HAP-1 (cell line): ENCODE results near the gene C1QTNF3.

Experiments used
- DNase-seq, 2 experiments: peaks; one replicate each; pipeline ENCODE4 v3.0.0-alpha.2; 2016 to 2020; ENCODE audit warnings: low spot score in 2 of 2
- H3K27me3 ChIP-seq: fragments of 250-450 bp; sonication (Bioruptor Pico); 2 replicates; pipeline ENCODE4 v1.5.1; 2020; ENCODE audit warnings: low read depth, mild to moderate bottlenecking, moderate library complexity
- H3K36me3 ChIP-seq: fragments of 250-450 bp; sonication (Bioruptor Pico); replicated peaks from 2 replicates; pipeline ENCODE4 v1.5.1; 2020; ENCODE audit warnings: mild to moderate bottlenecking
- H3K4me1 ChIP-seq: fragments of 250-450 bp; sonication (Bioruptor Pico); 2 replicates; pipeline ENCODE4 v1.5.1; 2020; ENCODE audit warnings: mild to moderate bottlenecking
- H3K4me3 ChIP-seq: fragments of 250-450 bp; sonication (Bioruptor Pico); 2 replicates; pipeline ENCODE4 v1.5.1; 2020; ENCODE audit warnings: mild to moderate bottlenecking, moderate library complexity
- H3K9me3 ChIP-seq: fragments of 250-450 bp; sonication (Bioruptor Pico); 2 replicates; pipeline ENCODE4 v1.5.1; 2020; ENCODE audit warnings: mild to moderate bottlenecking, moderate library complexity
- in situ Hi-C: fragments of 300-500 bp; cut with MboI; formaldehyde crosslinking; loops from 3 replicates; pipeline ENCODE4 v1.14.3; 2020; ENCODE audit warnings: low sequenced_read_pairs, inconsistent platforms, mixed read lengths

Gene C1QTNF3

DNA sequence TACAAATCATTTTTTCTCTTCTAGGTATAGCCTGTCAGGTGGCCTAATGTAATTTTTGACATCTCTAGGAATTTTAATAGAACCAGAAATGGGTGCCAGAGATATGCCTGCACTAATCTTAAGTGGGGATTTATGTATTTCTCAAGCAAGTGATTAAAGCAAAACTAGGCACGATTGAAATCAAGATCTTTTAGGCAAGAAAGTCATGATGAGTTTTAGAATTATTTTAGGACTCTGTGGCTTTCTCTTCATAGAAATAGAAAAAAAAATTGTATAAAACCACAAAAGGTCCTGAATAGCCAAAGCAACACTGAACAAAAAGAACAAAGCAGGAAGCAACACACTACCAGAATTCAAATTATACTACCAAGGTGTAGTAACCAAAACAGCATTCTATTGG, 34.2 kb downstream of the C1QTNF3 start:
- Histone ChIP-seq H3K9me3 (no peaks in the 10 kb centered on the region), H3K27me3 (no peaks in the 10 kb centered on the region), H3K4me3 (peak overlapping the region; percentile 75), H3K4me1 (peaks cover 12% of the 10 kb centered on the region), H3K36me3 (no peaks in the 10 kb centered on the region)
- in situ Hi-C loops, result no loop called here
- DNase-seq, result no peak

DNA sequence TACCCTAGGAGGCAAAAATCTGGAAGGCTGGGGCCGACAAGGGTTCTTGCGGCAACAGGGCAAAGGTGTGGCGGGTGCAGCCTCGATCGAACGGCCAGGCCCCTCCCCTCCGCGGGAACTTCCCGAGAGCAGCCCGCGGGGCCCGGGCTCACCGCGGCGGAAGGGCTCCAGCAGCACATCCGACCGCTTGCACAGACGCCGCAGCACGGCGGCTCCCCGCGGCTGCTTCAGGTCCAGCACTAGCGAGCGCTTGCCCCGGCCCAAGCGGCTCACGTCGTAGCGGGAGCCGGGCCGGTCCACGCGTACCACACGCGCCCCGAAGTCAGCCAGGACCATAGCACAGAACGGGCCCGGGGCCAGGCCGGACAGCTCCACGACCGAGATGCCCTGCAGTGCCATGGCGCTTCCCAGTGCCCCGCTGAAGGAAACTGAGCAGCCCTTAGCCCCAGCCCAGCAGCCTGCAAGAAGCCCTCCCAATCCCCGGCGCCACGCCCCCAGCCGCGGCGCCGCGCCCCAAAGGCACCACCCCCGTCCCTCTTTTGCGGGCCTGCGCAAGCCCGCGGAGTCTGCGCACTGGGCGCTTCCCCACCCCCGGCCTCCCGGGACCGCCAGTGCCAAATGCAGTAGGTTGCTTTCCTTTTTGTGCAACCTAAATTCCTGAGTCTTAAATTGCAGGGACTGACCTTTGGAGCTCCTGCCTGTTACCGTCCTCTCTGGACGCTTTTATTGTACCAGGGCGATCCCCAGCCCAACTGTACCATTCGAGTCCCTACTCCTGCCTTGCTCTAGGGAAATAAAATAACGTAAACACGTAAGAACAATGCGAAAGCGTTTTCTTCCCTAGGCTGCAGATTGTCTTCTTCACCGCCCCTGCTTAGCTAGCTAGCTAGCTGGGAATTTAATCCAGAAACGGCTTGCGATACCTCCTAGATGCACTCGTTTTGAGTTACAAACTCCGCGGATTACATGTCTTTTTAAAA, 35.1 kb downstream of the C1QTNF3 start, which contains the start of gene AMACR:
TSS of gene AMACR (minus strand) at position 430 of the 980 bp plus-strand sequence. CDS start at position 399, 31 bp downstream.
- Histone ChIP-seq H3K27me3 (no peaks in the 10 kb centered on the region), H3K9me3 (no peaks in the 10 kb centered on the region), H3K4me1 (peaks cover 12% of the 10 kb centered on the region), H3K4me3 (peak within 1 kb of the TSS; percentile 75), H3K36me3 (no peaks in the 10 kb centered on the region)
- in situ Hi-C loops, result no loop called here
- peak; percentile 93 to 97 for DNase-seq

DNA sequence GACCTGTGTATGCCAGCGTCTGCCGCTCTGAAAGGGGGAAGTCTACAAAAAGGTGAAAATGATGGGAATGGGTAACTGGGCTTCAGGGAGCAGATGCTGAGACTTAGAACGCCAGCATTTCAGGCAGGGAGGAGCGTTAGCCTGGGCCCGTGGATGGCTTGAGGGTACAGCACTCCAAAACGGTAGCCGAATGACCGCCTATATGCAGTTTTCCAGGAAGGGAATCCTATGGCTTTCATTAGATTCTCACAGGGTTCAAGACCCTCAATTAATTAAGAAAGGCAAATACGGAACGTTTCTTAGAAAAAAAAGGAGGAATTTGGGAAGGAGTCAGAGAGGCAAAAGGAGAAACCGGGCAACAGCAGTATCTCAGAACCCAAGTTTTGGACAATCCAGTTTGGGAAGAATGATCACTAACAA, 35.8 kb downstream of the C1QTNF3 start:
- no peaks in the 10 kb centered on the region for H3K27me3 ChIP-seq
- peak; percentile 10 to 12 for DNase-seq
- in situ Hi-C loops, result no loop called here
- H3K4me3 ChIP-seq, result peak overlapping the region; percentile 75
- peaks cover 12% of the 10 kb centered on the region for H3K4me1 ChIP-seq
- no peaks in the 10 kb centered on the region for H3K9me3 ChIP-seq
- no peaks in the 10 kb centered on the region for H3K36me3 ChIP-seq

DNA sequence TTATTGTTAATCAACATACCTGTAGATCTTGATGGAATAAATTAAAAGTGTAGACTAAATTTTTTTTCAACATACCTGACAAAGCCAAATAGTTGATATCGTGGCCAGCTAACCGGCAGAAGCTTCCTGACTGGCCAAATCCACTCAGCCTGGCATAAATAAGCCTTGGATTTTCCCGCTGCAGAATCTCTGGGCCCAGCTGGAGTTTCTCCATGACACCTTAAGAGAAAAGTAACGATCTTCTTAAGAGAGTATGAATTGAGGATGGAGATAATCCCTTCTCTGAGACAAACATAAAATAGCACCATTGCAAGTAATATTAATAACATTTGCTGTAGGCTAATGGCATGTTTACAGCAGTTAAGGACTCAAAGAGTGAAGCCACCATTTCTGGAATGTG, 37.3 kb downstream of the C1QTNF3 start:
- Histone ChIP-seq H3K9me3 (no peaks in the 10 kb centered on the region), H3K4me3 (no peak overlapping the region), H3K4me1 (peaks cover 12% of the 10 kb centered on the region), H3K36me3 (no peaks in the 10 kb centered on the region), H3K27me3 (no peaks in the 10 kb centered on the region)
- no peak for DNase-seq
- in situ Hi-C loops, result no loop called here

DNA sequence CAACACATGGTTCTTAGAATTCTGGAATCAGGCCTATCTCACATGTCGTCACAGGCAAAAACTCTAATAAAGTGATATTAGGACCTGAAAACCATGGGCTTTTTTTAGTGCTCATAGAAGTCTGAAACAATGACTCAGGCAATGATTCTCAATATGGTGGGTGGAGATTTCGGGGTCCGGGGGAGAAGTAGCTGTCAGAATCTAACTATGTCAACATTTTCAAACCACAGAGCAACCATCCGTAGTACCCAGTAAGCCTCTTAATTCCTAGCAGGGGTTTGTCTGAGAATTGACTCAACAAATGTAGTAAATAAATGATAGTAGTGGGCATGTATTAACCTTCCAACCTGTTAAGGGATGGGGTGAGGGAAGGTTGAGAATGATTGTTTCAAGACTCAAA, 37.8 kb downstream of the C1QTNF3 start:
- Histone ChIP-seq H3K36me3 (no peaks in the 10 kb centered on the region), H3K9me3 (no peaks in the 10 kb centered on the region), H3K27me3 (no peaks in the 10 kb centered on the region), H3K4me1 (peaks cover 12% of the 10 kb centered on the region), H3K4me3 (no peak overlapping the region)
- in situ Hi-C loops, result no loop called here
- no peak for DNase-seq

DNA sequence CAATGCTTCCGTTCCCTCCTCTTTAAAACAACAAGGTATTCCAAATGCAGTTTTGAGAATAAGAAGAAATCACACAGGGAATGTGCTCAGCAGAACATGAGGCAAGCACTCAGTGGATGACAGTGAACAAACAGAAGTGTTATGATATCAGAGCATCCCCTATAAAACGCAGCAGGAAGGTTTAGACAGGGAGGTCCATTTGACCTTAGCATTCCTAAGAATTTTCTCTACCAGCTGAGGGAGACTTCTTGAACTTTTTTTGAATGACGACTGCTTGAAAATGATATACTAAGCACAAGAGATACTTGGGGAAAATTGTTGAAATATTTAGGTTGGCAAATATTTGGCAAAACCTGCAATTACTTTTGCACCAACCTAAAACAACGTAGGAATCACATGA, 39.1 kb downstream of the C1QTNF3 start:
- in situ Hi-C loops, result no loop called here
- Histone ChIP-seq H3K4me3 (no peak overlapping the region), H3K27me3 (no peaks in the 10 kb centered on the region), H3K36me3 (no peaks in the 10 kb centered on the region), H3K9me3 (no peaks in the 10 kb centered on the region), H3K4me1 (peaks cover 7% of the 10 kb centered on the region)
- no peak for DNase-seq

DNA sequence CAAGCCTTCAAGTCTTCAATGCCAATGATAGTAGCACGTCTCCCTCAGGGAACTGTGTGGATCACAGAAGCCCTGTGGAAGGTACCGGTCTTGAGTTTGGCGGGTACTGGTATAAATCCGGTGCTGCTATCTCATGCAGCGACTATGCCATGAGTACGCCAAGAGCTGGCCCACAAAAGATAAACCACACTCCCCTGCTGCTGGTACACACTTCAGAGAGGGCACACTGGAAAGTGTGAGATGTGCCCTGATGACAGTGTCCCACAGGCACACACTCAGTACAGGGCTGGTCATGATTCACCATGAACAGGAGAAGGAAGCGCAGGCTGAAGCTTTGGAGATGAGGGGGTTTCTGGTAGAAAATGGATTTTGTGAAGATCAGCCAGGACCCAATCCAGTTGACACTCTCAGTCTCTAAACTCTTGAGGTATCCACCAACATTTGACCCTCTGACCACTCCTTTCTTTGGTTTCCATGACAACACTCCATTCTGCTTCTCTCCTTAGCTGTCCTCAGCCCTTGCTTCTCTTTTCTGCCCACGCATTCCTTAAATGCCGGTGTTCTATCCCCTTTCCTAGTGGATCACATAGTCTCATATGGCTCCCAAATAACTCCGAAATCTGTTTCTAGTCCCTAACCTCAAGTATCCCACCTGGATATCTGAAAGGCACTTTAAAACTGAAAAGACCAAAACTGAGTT, 40.2 kb downstream of the C1QTNF3 start:
- in situ Hi-C loops, result no loop called here
- Histone ChIP-seq H3K4me1 (peaks cover 4% of the 10 kb centered on the region; the same call in 1 of the 2 replicates), H3K4me3 (no peak overlapping the region), H3K9me3 (no peaks in the 10 kb centered on the region), H3K27me3 (no peaks in the 10 kb centered on the region), H3K36me3 (no peaks in the 10 kb centered on the region)
- peak; percentile 10 to 24 for DNase-seq

DNA sequence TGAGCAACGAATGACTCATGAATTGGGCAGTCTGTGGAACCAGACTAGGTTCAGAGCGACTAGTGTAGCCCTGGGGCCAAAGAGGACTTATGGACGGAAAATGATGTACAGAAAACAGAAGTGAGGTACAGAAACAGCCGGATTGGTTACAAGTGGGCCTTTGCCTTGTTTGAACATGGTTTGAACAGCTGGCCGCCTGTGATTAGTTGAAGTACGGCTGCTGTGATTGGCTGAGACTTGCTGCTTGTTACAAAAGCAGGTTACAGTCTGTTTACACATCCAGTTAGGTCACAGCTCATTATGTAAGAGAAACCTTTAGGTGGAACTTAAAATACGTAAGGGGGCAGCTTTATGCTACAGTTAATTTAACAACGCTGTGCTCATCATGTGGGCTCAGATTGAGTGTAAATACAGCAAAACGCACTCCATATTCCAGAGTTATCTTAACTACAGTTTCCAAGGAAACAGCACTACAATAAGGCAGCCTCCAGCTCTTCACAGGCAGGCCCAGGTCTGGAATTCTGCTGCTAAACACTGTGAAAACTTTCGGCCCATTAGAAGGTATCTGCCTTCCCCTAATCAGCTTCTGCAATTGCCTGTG, 41.7 kb downstream of the C1QTNF3 start:
- in situ Hi-C loops, result no loop called here
- Histone ChIP-seq H3K4me3 (no peak overlapping the region), H3K4me1 (no peaks in the 10 kb centered on the region; the same call in 1 of the 2 replicates), H3K27me3 (no peaks in the 10 kb centered on the region), H3K9me3 (no peaks in the 10 kb centered on the region), H3K36me3 (no peaks in the 10 kb centered on the region)
- DNase-seq, result no peak

DNA sequence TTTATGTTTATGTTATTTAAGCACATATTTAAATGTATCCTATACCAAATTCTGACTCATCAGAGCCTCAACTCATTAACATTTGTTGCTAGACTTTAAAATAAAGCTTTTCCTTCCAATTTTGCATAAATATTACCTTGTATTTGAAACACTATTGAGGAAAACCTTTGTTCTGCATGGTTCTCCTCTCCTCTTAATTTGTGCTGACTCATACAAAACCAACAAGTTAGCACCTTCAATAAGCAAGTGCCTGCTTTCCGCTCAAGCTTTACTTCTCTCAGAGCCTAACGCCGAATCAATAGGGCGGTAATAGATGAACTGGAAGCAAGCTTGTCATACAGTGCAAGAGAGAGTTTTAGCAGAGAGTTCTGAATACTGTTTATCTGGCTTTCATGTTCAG, 43.0 kb downstream of the C1QTNF3 start:
- Histone ChIP-seq H3K4me1 (no peaks in the 10 kb centered on the region; the same call in 1 of the 2 replicates), H3K9me3 (no peaks in the 10 kb centered on the region), H3K36me3 (no peaks in the 10 kb centered on the region), H3K27me3 (no peaks in the 10 kb centered on the region), H3K4me3 (no peak overlapping the region)
- no peak for DNase-seq
- in situ Hi-C loops, result no loop called here

DNA sequence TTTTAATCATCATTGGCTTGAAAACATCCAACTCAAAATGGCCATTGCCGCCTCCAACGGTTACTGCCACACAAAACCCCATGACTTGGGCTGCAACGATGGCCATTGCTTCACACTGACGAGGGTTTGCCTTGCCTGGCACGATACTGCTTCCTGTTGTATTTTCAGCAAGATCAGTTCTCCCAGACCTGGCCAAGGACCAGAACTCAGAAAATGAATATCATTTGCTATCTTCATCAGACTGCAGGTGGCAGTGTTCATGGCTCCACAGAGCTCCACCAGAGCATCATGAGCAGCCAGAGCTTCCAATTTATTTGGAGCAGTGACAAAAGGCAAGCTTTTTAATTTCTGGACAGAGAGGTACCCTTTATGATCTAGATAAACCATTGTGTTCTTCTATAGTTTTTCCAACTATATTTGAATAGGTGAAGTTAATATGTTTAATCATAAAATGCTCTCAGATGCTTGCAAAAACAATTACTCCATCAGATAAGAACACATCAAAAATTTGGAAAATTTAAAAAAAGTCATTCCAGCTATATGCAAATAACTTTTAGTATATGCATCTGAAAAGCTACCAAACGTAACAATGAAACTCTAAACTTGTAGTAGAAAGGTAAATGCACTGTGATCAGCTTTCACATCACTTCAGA, 45.6 kb downstream of the C1QTNF3 start:
- DNase-seq, result peak; percentile 48 to 57
- H3K4me1 ChIP-seq, result no peaks in the 10 kb centered on the region; the same call in 1 of the 2 replicates
- in situ Hi-C loops, result no loop called here
- H3K36me3 ChIP-seq, result no peaks in the 10 kb centered on the region
- no peaks in the 10 kb centered on the region for H3K27me3 ChIP-seq
- H3K4me3 ChIP-seq, result no peak overlapping the region
- H3K9me3 ChIP-seq, result no peaks in the 10 kb centered on the region

DNA sequence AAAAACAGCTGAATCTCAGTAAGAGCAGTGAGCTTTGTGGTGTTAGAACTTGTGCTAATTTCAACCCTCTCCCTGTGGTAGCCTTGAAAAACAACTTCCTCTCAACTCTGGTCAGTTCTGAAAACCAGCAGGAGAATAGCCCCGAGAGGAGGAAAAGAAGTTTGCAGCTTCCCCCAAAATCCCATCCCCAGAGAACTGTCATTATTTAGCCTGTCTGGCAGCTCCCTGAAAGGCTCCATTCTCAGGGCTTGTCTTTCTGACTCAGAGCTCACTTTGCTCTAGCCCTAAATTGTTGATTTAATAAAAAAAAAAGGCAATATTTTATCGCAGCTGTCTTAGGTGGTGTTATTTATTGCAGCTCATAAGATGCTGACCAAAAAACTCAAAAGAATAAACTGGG, 47.1 kb downstream of the C1QTNF3 start:
- Histone ChIP-seq H3K36me3 (no peaks in the 10 kb centered on the region), H3K4me1 (no peaks in the 10 kb centered on the region; the same call in 1 of the 2 replicates), H3K9me3 (no peaks in the 10 kb centered on the region), H3K27me3 (no peaks in the 10 kb centered on the region), H3K4me3 (no peak overlapping the region)
- in situ Hi-C loops, result no loop called here
- no peak for DNase-seq

DNA sequence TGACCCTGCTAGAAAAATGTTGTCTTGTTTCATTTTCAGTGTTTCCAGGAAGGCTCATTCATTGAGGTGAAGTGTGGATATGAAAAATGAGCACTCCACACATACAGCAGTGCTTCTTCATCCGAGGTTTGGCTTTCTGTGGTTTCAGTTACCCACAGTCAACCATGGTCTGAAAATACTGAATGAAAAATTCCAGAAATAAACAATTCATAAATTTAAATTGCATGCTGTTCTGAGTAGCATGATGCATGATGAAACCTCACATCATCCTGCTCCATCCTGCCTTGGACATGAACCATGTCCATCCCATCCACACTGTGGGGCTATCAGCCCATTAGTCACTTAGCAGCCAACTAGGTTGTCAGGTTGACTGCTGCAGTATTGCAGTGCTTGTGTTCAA, 48.2 kb downstream of the C1QTNF3 start:
- Histone ChIP-seq H3K4me3 (no peak overlapping the region), H3K9me3 (no peaks in the 10 kb centered on the region), H3K27me3 (no peaks in the 10 kb centered on the region), H3K36me3 (no peaks in the 10 kb centered on the region), H3K4me1 (no peaks in the 10 kb centered on the region; the same call in 1 of the 2 replicates)
- no peak for DNase-seq
- in situ Hi-C loops, result no loop called here

DNA sequence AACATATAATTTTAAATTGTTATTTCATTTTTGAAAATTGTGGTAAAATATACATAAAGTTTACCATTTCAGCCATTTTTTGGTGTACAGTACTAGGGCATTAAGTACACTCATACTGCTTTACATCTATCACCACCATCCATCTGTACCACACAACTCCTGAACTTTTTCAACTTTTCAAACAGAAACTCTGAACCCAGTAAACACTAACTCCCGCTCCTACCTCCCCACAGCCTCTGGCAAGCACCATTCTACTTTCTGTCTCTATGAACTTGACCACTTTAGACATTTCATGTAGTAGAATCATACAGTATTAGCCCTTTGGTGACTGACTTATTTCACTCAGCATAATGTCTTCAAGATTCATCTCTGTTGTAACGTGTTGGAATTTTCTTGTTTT, 50.1 kb downstream of the C1QTNF3 start:
- H3K27me3 ChIP-seq, result no peaks in the 10 kb centered on the region
- no peaks in the 10 kb centered on the region for H3K4me1 ChIP-seq
- in situ Hi-C loops, result no loop called here
- H3K9me3 ChIP-seq, result no peaks in the 10 kb centered on the region
- no peaks in the 10 kb centered on the region for H3K36me3 ChIP-seq
- H3K4me3 ChIP-seq, result no peak overlapping the region
- no peak for DNase-seq
